ENCODE data around the gene MYBBP1A. TPM values are rescaled to one million over a fixed set of nuclear protein-coding genes. Genes with fewer than 3 reads are reported as not detected.

Gene MYBBP1A
- total and polyA plus RNA-seq, 2 donors (not counting 1 experiment from before 2014, with no cell fraction given): 72.4 to 74.4 TPM

DNA sequence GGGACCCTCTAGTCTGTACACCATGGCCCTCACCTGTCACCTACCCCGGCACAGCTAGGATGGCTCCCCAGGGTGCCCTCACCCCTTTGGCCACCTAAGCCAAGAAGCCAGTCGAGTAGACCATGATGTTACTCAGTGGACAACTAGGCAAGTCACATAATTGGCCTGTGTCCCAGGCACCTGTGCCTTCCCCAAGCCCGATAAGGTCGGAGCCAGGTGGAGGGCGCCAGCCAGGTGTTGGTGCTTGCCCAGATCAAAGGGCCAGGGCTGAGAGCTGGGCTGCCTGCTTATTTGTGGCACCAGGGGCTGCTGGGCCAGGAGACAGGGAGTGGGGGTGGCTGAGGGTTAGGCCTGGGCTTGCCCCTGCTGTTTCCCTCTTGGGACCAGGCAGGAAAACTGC is 39.7 kb downstream of the MYBBP1A start:
- Histone ChIP-seq H3K9ac (ENCODE audit: low read length) (no peak overlapping the region), H4K20me1 (ENCODE audit: control insufficient read depth, insufficient read depth, low read length, poor library complexity, severe bottlenecking) (no peaks in the 10 kb centered on the region), H3K4me3 (ENCODE audit: control extremely low read depth in 1 of 5, extremely low read depth in 1 of 5, insufficient read depth in 1 of 5, low read depth in 2 of 5, low read length in 4 of 5) (no peak overlapping the region), H2AFZ (ENCODE audit: insufficient read depth, low read depth, low read length, poor library complexity, severe bottlenecking) (no peak overlapping the region), H3K4me2 (replicated peaks; ENCODE audit: low read depth, low read length, poor library complexity, severe bottlenecking) (no peak overlapping the region), H3K9me3 (ENCODE audit: control extremely low read depth in 1 of 3, control insufficient read depth in 2 of 3, insufficient read depth in 1 of 3, low read length in 2 of 3) (peaks cover 0 to 3% (median 0%) of the 10 kb centered on the region in 3 donors), H3K4me1 (ENCODE audit: control insufficient read depth in 2 of 2, insufficient read depth in 2 of 2, low read length in 2 of 2) (peaks cover 0 to 15% of the 10 kb centered on the region in 2 donors), H3K36me3 (replicated peaks in 1 of 2; ENCODE audit: control extremely low read depth in 1 of 2, control insufficient read depth in 1 of 2, extremely low read depth in 1 of 2, insufficient read depth in 2 of 2, low read length in 1 of 2) (no peaks in the 10 kb centered on the region), H3K27ac (ENCODE audit: low read length in 2 of 2) (no peak overlapping the region), H3K27me3 (replicated peaks in 1 of 4; ENCODE audit: control extremely low read depth in 1 of 4, control insufficient read depth in 3 of 4, insufficient read depth in 4 of 4, low read length in 3 of 4) (no peaks in the 10 kb centered on the region), H3K79me2 (ENCODE audit: control insufficient read depth, insufficient read depth, low read length) (no peaks in the 10 kb centered on the region)
- ChIA-PET POLR2A (no interaction called here), CTCF (no interaction called here)
- Mint-ChIP-seq H3K4me3 (no peak overlapping the region), H3K4me1 (peaks cover 3% of the 10 kb centered on the region), H3K9me3 (ENCODE audit: insufficient read depth) (no peaks in the 10 kb centered on the region), H3K27ac (no peak overlapping the region), H3K27me3 (no peaks in the 10 kb centered on the region)
- 91% methylated on average over 5 of the region's 5 CpGs for WGBS (ENCODE audit: insufficient coverage)
- DNase-seq: no peak
- TF ChIP-seq EZH2 (IDR thresholded peaks at IDR 0.05; ENCODE audit: borderline replicate concordance, insufficient read depth, low read depth, low read length, poor library complexity, severe bottlenecking): no peak
- TF ChIP-seq, protein P1, sequence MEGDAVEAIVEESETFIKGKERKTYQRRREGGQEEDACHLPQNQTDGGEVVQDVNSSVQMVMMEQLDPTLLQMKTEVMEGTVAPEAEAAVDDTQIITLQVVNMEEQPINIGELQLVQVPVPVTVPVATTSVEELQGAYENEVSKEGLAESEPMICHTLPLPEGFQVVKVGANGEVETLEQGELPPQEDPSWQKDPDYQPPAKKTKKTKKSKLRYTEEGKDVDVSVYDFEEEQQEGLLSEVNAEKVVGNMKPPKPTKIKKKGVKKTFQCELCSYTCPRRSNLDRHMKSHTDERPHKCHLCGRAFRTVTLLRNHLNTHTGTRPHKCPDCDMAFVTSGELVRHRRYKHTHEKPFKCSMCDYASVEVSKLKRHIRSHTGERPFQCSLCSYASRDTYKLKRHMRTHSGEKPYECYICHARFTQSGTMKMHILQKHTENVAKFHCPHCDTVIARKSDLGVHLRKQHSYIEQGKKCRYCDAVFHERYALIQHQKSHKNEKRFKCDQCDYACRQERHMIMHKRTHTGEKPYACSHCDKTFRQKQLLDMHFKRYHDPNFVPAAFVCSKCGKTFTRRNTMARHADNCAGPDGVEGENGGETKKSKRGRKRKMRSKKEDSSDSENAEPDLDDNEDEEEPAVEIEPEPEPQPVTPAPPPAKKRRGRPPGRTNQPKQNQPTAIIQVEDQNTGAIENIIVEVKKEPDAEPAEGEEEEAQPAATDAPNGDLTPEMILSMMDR (IDR thresholded peaks at IDR 0.05): no peak
- no peak for ATAC-seq (ENCODE audit: low read depth)
- intact Hi-C loops (cut with micrococcal nuclease): no loop called here

DNA sequence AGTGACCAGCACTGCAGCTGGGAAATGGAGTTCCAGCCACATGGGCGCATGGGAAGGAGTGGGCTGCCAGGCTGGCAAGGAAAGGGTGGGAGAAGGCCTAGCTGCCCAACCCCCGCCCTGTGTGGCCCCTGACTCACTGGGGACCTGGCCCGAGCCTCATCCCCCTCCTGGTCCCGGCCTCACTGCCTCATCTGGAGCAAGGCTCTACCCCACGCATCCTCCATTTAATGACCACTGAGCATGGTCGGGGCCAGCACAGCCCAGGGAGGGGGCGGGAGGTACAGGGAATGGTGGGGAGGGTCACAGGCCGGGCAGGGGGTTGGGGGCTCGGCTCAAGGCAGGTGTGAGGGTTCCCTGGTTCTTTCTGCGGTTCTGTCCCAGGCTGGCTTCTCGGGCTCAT is 40.4 kb downstream of the MYBBP1A start:
- no peaks in the 10 kb centered on the region for H3K9me3 Mint-ChIP-seq (ENCODE audit: insufficient read depth)
- peaks cover 0 to 15% of the 10 kb centered on the region in 2 donors for H3K4me1 ChIP-seq (ENCODE audit: control insufficient read depth in 2 of 2, insufficient read depth in 2 of 2, low read length in 2 of 2)
- intact Hi-C loops (cut with micrococcal nuclease): no loop called here
- no peaks in the 10 kb centered on the region for H3K79me2 ChIP-seq (ENCODE audit: control insufficient read depth, insufficient read depth, low read length)
- peaks cover 3% of the 10 kb centered on the region for H3K4me1 Mint-ChIP-seq
- peaks cover 0 to 3% (median 0%) of the 10 kb centered on the region in 3 donors for H3K9me3 ChIP-seq (ENCODE audit: control extremely low read depth in 1 of 3, control insufficient read depth in 2 of 3, insufficient read depth in 1 of 3, low read length in 2 of 3)
- TF ChIP-seq, protein P1 (IDR thresholded peaks at IDR 0.05): no peak
- TF ChIP-seq EZH2 (IDR thresholded peaks at IDR 0.05; ENCODE audit: borderline replicate concordance, insufficient read depth, low read depth, low read length, poor library complexity, severe bottlenecking): no peak
- CTCF ChIA-PET: interaction anchor here (0.5 kb wide), 1 partner anchor 453 kb away, joined by 3 read pairs; the partner anchor contains the start of gene SPAG7
- H3K36me3 ChIP-seq (replicated peaks in 1 of 2; ENCODE audit: control extremely low read depth in 1 of 2, control insufficient read depth in 1 of 2, extremely low read depth in 1 of 2, insufficient read depth in 2 of 2, low read length in 1 of 2): no peaks in the 10 kb centered on the region
- H3K4me3 ChIP-seq (ENCODE audit: control extremely low read depth in 1 of 5, extremely low read depth in 1 of 5, insufficient read depth in 1 of 5, low read depth in 2 of 5, low read length in 4 of 5): no peak overlapping the region
- H3K4me2 ChIP-seq (replicated peaks; ENCODE audit: low read depth, low read length, poor library complexity, severe bottlenecking): no peak overlapping the region
- no peaks in the 10 kb centered on the region for H3K27me3 ChIP-seq (replicated peaks in 1 of 4; ENCODE audit: control extremely low read depth in 1 of 4, control insufficient read depth in 3 of 4, insufficient read depth in 4 of 4, low read length in 3 of 4)
- no peak overlapping the region for H3K9ac ChIP-seq (ENCODE audit: low read length)
- ATAC-seq (ENCODE audit: low read depth) (no peak), DNase-seq (no peak)
- no peak overlapping the region for H2AFZ ChIP-seq (ENCODE audit: insufficient read depth, low read depth, low read length, poor library complexity, severe bottlenecking)
- H3K27ac ChIP-seq (ENCODE audit: low read length in 2 of 2): no peak overlapping the region
- no peak overlapping the region for H3K4me3 Mint-ChIP-seq
- POLR2A ChIA-PET: no interaction called here
- no peaks in the 10 kb centered on the region for H4K20me1 ChIP-seq (ENCODE audit: control insufficient read depth, insufficient read depth, low read length, poor library complexity, severe bottlenecking)
- no peak overlapping the region for H3K27ac Mint-ChIP-seq
- H3K27me3 Mint-ChIP-seq: peaks cover under 1% of the 10 kb centered on the region
- 92% methylated on average over 7 of the region's 11 CpGs for WGBS (ENCODE audit: insufficient coverage)

Measured in B cell (primary cell).